Right lobe of liver (tissue), 4 donors: Measurements from ENCODE around the gene RFX8.

Source experiments
- CTCF ChIP-seq, 4 donors: fragments of 200-600 bp in 3 of 4; fragments of 450-650 bp in 1 of 4; IDR thresholded peaks; one replicate each; pipeline versions ENCODE4 v1.5.1 to v1.8.0; 2016 to 2022; ENCODE audit warnings: antibody characterized with exemption in 4 of 4, mild to moderate bottlenecking in 2 of 4
- POLR2A ChIP-seq: fragments of 450-650 bp; IDR thresholded peaks from one replicate; pipeline ENCODE4 v1.6.1; 2017; ENCODE audit warnings: antibody characterized with exemption, mild to moderate bottlenecking
- donor health status: DM: no; HTN: no; CAD: no.
- donor health status: DM: no; HTN: no; CAD: no.
- donor health status: DM: no; HTN: yes; CAD: no.

- TF ChIP-seq CTCF (IDR thresholded peaks at IDR 0.05) (no peak), POLR2A (no peak)
These were observed 36.5 kb upstream of the RFX8 start for GRCh38 chr2:101511381-101511780.
